LoVo (cell line): ENCODE results near the gene SHC1.

ENCODE experiments used
- DNase-seq: peaks from one replicate; pipeline ENCODE4 v3.0.0-alpha.2; 2016; ENCODE audit warnings: low spot score

SHC1 gene

GRCh38 chr1:154970631-154971340 is at the start of gene SHC1:
TSS of gene SHC1 (minus strand) at chr1:154970747. CDS start at chr1:154970526, 221 bp downstream.
- DNase-seq = no peak

GRCh38 chr1:155019377-155020245 is 49.1 kb upstream of the SHC1 start:
- no peak for DNase-seq

GRCh38 chr1:155018617-155019348 is 48.2 kb upstream of the SHC1 start:
- DNase-seq = no peak

GRCh38 chr1:155017946-155018316 is 47.4 kb upstream of the SHC1 start:
- no peak for DNase-seq

- DNase-seq = peak; percentile 93
Measured at GRCh38 chr1:155017041-155017945, 46.7 kb upstream of the SHC1 start.

GRCh38 chr1:155016231-155016831 is 45.8 kb upstream of the SHC1 start:
- DNase-seq = no peak

- DNase-seq = no peak
Measured at GRCh38 chr1:155015527-155016230, 45.1 kb upstream of the SHC1 start.

GRCh38 chr1:155014709-155015508 is 44.4 kb upstream of the SHC1 start:
- no peak for DNase-seq

- no peak for DNase-seq
Measured at GRCh38 chr1:155013632-155014031, 43.1 kb upstream of the SHC1 start.

GRCh38 chr1:155012776-155013602 is 42.4 kb upstream of the SHC1 start:
- no peak for DNase-seq

GRCh38 chr1:155012026-155012546 is 41.5 kb upstream of the SHC1 start:
- no peak for DNase-seq

GRCh38 chr1:155011437-155012025 is 41.0 kb upstream of the SHC1 start:
- no peak for DNase-seq

GRCh38 chr1:155011004-155011416 is 40.5 kb upstream of the SHC1 start:
- no peak for DNase-seq

- no peak for DNase-seq
Measured at GRCh38 chr1:155010211-155010918, 39.8 kb upstream of the SHC1 start.

- DNase-seq = no peak
Measured at GRCh38 chr1:155009742-155010141, 39.2 kb upstream of the SHC1 start.

- no peak for DNase-seq
Measured at GRCh38 chr1:155009221-155009711, 38.7 kb upstream of the SHC1 start.
